Endothelial cell of umbilical vein (primary cell): ENCODE measurements around the gene IKZF5. TPM values are rescaled to one million over a fixed set of nuclear protein-coding genes. Genes with fewer than 3 reads are reported as not detected.

ENCODE experiments used
- BruUV-seq: library from RNA; stranded (reverse); fragments of 400-500 nt; replicated peaks from 2 replicates; lab custom pipeline; 2021; lab: Mats Ljungman, UMichigan
- CTCF ChIA-PET: fragments of 300-600, 350-600 bp; sonication (Branson Sonifier 250); formaldehyde crosslinking; loops from one replicate; lab custom pipeline; 2021; ENCODE audit warnings: antibody characterized with exemption, inconsistent platforms; lab: Charles Lee
- POLR2A ChIA-PET: fragments of 300-600, 350-600 bp; sonication (Branson Sonifier 250); formaldehyde crosslinking; loops from one replicate; lab custom pipeline; 2021; ENCODE audit warnings: antibody characterized with exemption, inconsistent platforms; lab: Charles Lee
- DNase-seq: peaks from one replicate; pipeline ENCODE4 v3.0.0-alpha.2; 2011; ENCODE audit warnings: low read depth, low spot score
- FAIRE-seq: peaks from 2 replicates; lab custom pipeline; 2011; peaks lifted over from hg19 to GRCh38; lab: Jason Lieb, UNC
- H2AFZ ChIP-seq: 2 replicates; pipeline ENCODE4 v1.6.0; 2012; ENCODE audit warnings: low read depth, low read length, control low read depth, inconsistent platforms
- H3K27ac ChIP-seq: 2 replicates; pipeline ENCODE4 v1.5.1; 2011; ENCODE audit warnings: low read depth, mild to moderate bottlenecking, control low read depth, low read length, moderate library complexity; ENCODE audit not compliant: insufficient read depth
- H3K27me3 ChIP-seq, 2 experiments: 2 replicates each; pipeline versions ENCODE4 v1.6.0 to v1.6.1; 2011; ENCODE audit warnings: low read length in 2 of 2, mixed read lengths in 1 of 2; ENCODE audit not compliant: control insufficient read depth in 2 of 2, insufficient read depth in 2 of 2
- H3K36me3 ChIP-seq, 2 experiments: 2 replicates in 1 of 2; 3 replicates in 1 of 2; pipeline ENCODE4 v1.5.1; 2011; ENCODE audit warnings: low read length in 2 of 2, mild to moderate bottlenecking in 1 of 2, moderate library complexity in 1 of 2; ENCODE audit not compliant: control insufficient read depth in 2 of 2, insufficient read depth in 2 of 2; ENCODE audit errors: extremely low read depth in 1 of 2
- H3K4me1 ChIP-seq: 3 replicates; pipeline ENCODE4 v1.5.1; 2011; ENCODE audit warnings: mild to moderate bottlenecking, low read length; ENCODE audit not compliant: control insufficient read depth, insufficient read depth; ENCODE audit errors: extremely low read depth
- H3K4me2 ChIP-seq: 2 replicates; pipeline ENCODE4 v1.6.1; 2011; ENCODE audit warnings: low read length, control low read depth, mixed read lengths; ENCODE audit not compliant: insufficient read depth
- H3K4me3 ChIP-seq, 3 experiments: fragments of 200-600 bp in 1 of 3; sonication (generic), shearing (Covaris generic) in 1 of 3; replicated peaks in 1 of 3; 2 replicates each; pipeline ENCODE4 v1.5.1; 2011 to 2016; ENCODE audit warnings: control low read depth in 3 of 3, low read length in 3 of 3, mild to moderate bottlenecking in 2 of 3, inconsistent platforms in 1 of 3, low read depth in 1 of 3, moderate library complexity in 1 of 3; ENCODE audit not compliant: insufficient read depth in 1 of 3
- H3K79me2 ChIP-seq: 2 replicates; pipeline ENCODE4 v1.6.0; 2012; ENCODE audit warnings: low read length, inconsistent platforms; ENCODE audit not compliant: control insufficient read depth, insufficient read depth
- H3K9ac ChIP-seq: replicated peaks from 2 replicates; pipeline ENCODE3; 2011; ENCODE audit warnings: low read length, control low read depth; ENCODE audit not compliant: insufficient read depth; ENCODE audit errors: extremely low read depth
- H3K9me1 ChIP-seq: replicated peaks from 3 replicates; pipeline ENCODE4 v1.6.0; 2011; ENCODE audit warnings: mild to moderate bottlenecking, low read length; ENCODE audit not compliant: control insufficient read depth, insufficient read depth; ENCODE audit errors: extremely low read depth
- H3K9me3 ChIP-seq: replicated peaks from 2 replicates; pipeline ENCODE4 v1.5.1; 2012; ENCODE audit warnings: low read length, inconsistent platforms; ENCODE audit not compliant: control insufficient read depth, insufficient read depth
- H4K20me1 ChIP-seq: replicated peaks from 2 replicates; pipeline ENCODE3; 2011; ENCODE audit warnings: mild to moderate bottlenecking, low read length; ENCODE audit not compliant: control insufficient read depth, insufficient read depth; ENCODE audit errors: extremely low read depth
- EZH2 ChIP-seq: IDR thresholded peaks from 2 replicates; pipeline ENCODE4 v1.6.1; 2012; ENCODE audit warnings: borderline replicate concordance, low read depth, mild to moderate bottlenecking, moderate library complexity, low read length, inconsistent platforms; ENCODE audit not compliant: severe bottlenecking
- FOS ChIP-seq: IDR thresholded peaks from 2 replicates; pipeline ENCODE4 v1.6.1; 2011; ENCODE audit warnings: mild to moderate bottlenecking, low read length, moderate library complexity, borderline replicate concordance; ENCODE audit not compliant: insufficient read depth
- GATA2 ChIP-seq: IDR thresholded peaks from 2 replicates; pipeline ENCODE4 v1.7.0; 2011; ENCODE audit warnings: low read depth, mild to moderate bottlenecking, moderate library complexity, mixed read lengths, low read length; ENCODE audit not compliant: insufficient read length, insufficient read depth
- JUN ChIP-seq: IDR thresholded peaks from 2 replicates; pipeline ENCODE4 v1.6.1; 2011; ENCODE audit warnings: borderline replicate concordance, low read depth; ENCODE audit not compliant: insufficient read length, insufficient read depth
- MYC ChIP-seq: IDR thresholded peaks from one replicate; pipeline ENCODE4 v1.6.1; 2011; ENCODE audit warnings: mild to moderate bottlenecking, low read depth, low read length
- POLR2AphosphoS5 ChIP-seq: IDR thresholded peaks from 2 replicates; pipeline ENCODE4 v1.6.1; 2012; ENCODE audit warnings: low read depth, mild to moderate bottlenecking, control low read depth, low read length, moderate library complexity; ENCODE audit not compliant: insufficient read depth
- dilution Hi-C: fragments of 300-500 bp; cut with MboI; formaldehyde crosslinking; loops from one replicate; pipeline ENCODE4 v1.15.0; 2019; ENCODE audit warnings: low sequenced_read_pairs; ENCODE audit not compliant: extremely low pct_ligation_motif_present
- intact Hi-C: fragments of 100-400 bp; cut with micrococcal nuclease; formaldehyde crosslinking; loops from one replicate; pipeline ENCODE4 v1.10.0; 2022
- polyA plus RNA-seq, 4 experiments: library from polyadenylated mRNA; depleted of rRNA in 3 of 4; stranded (reverse) in 3 of 4; unstranded in 1 of 4; fragments of >200 nt; gene quantifications; 2 replicates each; pipeline versions ENCODE4 v1.2.1 to v1.2.3, GENCODE V29; 2011 to 2012; ENCODE audit warnings: missing spikeins in 1 of 4
- total RNA-seq: library from RNA; stranded (reverse); gene quantifications from 2 replicates; pipeline ENCODE4 v1.2.3, GENCODE V29; 2021
- TF ChIP-seq, protein P1 (sequence below): IDR thresholded peaks from 2 replicates; pipeline ENCODE4 v1.6.1; 2011; ENCODE audit not compliant: insufficient read depth, insufficient read length
- TF ChIP-seq, protein P2 (sequence below), 2 donors: IDR thresholded peaks; 1 replicate in 1 of 2; 2 replicates in 1 of 2; pipeline ENCODE4 v1.5.1; 2011; ENCODE audit warnings: low read length in 2 of 2, mild to moderate bottlenecking in 2 of 2, moderate library complexity in 2 of 2, control low read depth in 1 of 2, inconsistent platforms in 1 of 2, low read depth in 1 of 2; ENCODE audit not compliant: insufficient read depth in 1 of 2; ENCODE audit errors: extremely low read depth in 1 of 2

IKZF5 gene
- total and polyA plus RNA-seq, 2 donors (not counting 3 experiments of a cell fraction or from before 2014, with no cell fraction given) = 7.1 to 10.3 TPM

DNA sequence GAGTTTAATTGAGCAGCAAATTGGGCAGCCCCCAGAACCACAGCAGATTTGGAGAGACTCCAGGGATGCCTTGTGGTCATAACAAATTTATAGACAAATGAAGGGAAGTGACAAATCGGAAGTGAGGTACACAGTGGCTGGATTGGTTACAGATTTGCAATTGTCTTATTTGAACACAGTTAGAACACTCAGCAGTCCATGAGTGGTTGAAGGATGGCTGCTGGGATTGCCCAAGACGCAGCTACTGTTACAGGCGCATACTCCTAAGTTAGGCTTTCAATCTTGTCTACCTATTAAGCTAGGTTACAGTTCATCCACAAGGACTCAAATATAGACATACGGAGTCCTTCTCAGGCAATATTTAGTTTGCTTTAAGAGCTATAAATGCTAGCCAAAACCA is 7.6 kb upstream of the IKZF5 start:
- H3K36me3 ChIP-seq = no peaks in the 10 kb centered on the region
- BruUV-seq = no TSS peak
- H3K9ac ChIP-seq = no peak overlapping the region
- H3K9me1 ChIP-seq = no peaks in the 10 kb centered on the region
- H3K4me3 ChIP-seq = no peak overlapping the region
- POLR2A ChIA-PET = no interaction called here
- no peaks in the 10 kb centered on the region for H4K20me1 ChIP-seq
- dilution Hi-C loops (no loop called here), intact Hi-C loops (no loop called here)
- no peak for DNase-seq
- no peak overlapping the region for H2AFZ ChIP-seq
- CTCF ChIA-PET = interaction anchor here (1.7 kb wide), 1 partner anchor 9 kb away, joined by 7 read pairs; no protein-coding TSS in a partner anchor
- no peaks in the 10 kb centered on the region for H3K27me3 ChIP-seq
- no peaks in the 10 kb centered on the region for H3K9me3 ChIP-seq
- FAIRE-seq = no peak
- H3K27ac ChIP-seq = no peak overlapping the region
- H3K4me1 ChIP-seq = no peaks in the 10 kb centered on the region
- TF ChIP-seq EZH2 = no peak
- no peak for TF ChIP-seq MYC
- TF ChIP-seq, protein P1, sequence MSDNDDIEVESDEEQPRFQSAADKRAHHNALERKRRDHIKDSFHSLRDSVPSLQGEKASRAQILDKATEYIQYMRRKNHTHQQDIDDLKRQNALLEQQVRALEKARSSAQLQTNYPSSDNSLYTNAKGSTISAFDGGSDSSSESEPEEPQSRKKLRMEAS = no peak
- no peak for TF ChIP-seq GATA2
- no peak for TF ChIP-seq JUN
- TF ChIP-seq FOS = no peak
- TF ChIP-seq, protein P2, sequence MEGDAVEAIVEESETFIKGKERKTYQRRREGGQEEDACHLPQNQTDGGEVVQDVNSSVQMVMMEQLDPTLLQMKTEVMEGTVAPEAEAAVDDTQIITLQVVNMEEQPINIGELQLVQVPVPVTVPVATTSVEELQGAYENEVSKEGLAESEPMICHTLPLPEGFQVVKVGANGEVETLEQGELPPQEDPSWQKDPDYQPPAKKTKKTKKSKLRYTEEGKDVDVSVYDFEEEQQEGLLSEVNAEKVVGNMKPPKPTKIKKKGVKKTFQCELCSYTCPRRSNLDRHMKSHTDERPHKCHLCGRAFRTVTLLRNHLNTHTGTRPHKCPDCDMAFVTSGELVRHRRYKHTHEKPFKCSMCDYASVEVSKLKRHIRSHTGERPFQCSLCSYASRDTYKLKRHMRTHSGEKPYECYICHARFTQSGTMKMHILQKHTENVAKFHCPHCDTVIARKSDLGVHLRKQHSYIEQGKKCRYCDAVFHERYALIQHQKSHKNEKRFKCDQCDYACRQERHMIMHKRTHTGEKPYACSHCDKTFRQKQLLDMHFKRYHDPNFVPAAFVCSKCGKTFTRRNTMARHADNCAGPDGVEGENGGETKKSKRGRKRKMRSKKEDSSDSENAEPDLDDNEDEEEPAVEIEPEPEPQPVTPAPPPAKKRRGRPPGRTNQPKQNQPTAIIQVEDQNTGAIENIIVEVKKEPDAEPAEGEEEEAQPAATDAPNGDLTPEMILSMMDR (IDR thresholded peaks at IDR 0.05; ENCODE audit: extremely low read depth in 1 of 2, insufficient read depth in 1 of 2, low read depth in 1 of 2, low read length in 2 of 2) = no peak
- no peak for TF ChIP-seq POLR2AphosphoS5
- no peaks in the 10 kb centered on the region for H3K79me2 ChIP-seq
- H3K4me2 ChIP-seq = no peak overlapping the region
